Measurements from ENCODE around the gene CFP. TPM values are rescaled to one million over a fixed set of nuclear protein-coding genes. Genes with fewer than 3 reads are reported as not detected.

Gene CFP
- total and polyA plus RNA-seq, 2 of the 13 experiments (the other 11 are each of a cell fraction or from before 2014, with no cell fraction given) = 0.01 TPM; not detected in 1

GRCh38 chrX:47650164-47651042 is 20.7 kb upstream of the CFP start, which contains the start of gene ELK1 (continued):
- TF ChIP-seq RBFOX2 (IDR thresholded peaks at IDR 0.05; ENCODE audit: low read depth, low read length) = peak; percentile 83
- peak; percentile 26; the same call in 1 of the 2 replicates for TF ChIP-seq ARNT2 (CRISPR knock-in tag; IDR thresholded peaks at IDR 0.05; ENCODE audit: low read depth)
- no peak for TF ChIP-seq ZNF784 (CRISPR knock-in tag; IDR thresholded peaks at IDR 0.05; ENCODE audit: borderline replicate concordance)
- TF ChIP-seq RBM39 (IDR thresholded peaks at IDR 0.05; ENCODE audit: low read depth, low read length, poor library complexity, severe bottlenecking) = peak; percentile 45
- peak; percentile 47 for TF ChIP-seq SRSF1 (optimal IDR thresholded peaks at IDR 0.05; ENCODE audit: low read depth, low read length)
- no peak for TF ChIP-seq HNRNPL (IDR thresholded peaks at IDR 0.05; ENCODE audit: low read depth, low read length)
- 0 out of 2 replicates have a peak, but pooled peaks have one; percentile 25 for TF ChIP-seq ZNF441 (CRISPR knock-in tag; IDR thresholded peaks at IDR 0.05; ENCODE audit: borderline replicate concordance)
- TF ChIP-seq ZNF687 (CRISPR knock-in tag; IDR thresholded peaks at IDR 0.05) = peak; percentile 61
- peak; percentile 37; the same call in 1 of the 2 replicates for TF ChIP-seq PHF8 (CRISPR knock-in tag; IDR thresholded peaks at IDR 0.05)
- no peak for TF ChIP-seq NKX3-1 (CRISPR knock-in tag; IDR thresholded peaks at IDR 0.05)
- TF ChIP-seq NFYB (CRISPR knock-in tag; IDR thresholded peaks at IDR 0.05) = peak; percentile 70
- TF ChIP-seq POLR2G (IDR thresholded peaks at IDR 0.05; ENCODE audit: low read depth, low read length) = peak; percentile 65
- no peak for TF ChIP-seq CEBPG (CRISPR knock-in tag; IDR thresholded peaks at IDR 0.05)
- peak; percentile 40; the same call in 1 of the 2 replicates for TF ChIP-seq SAP130 (CRISPR knock-in tag; IDR thresholded peaks at IDR 0.05; ENCODE audit: low read depth)
- TF ChIP-seq POLR2A (IDR thresholded peaks at IDR 0.05; ENCODE audit: insufficient read depth in 1 of 2, low read depth in 2 of 2, low read length in 2 of 2) = peak in 1 of 2 experiments; percentile 44; a peak in 2 of 4 replicates
- TF ChIP-seq ZBTB33 (CRISPR knock-in tag; IDR thresholded peaks at IDR 0.05) = peak; percentile 35; the same call in 1 of the 2 replicates
- peak; percentile 63; the same call in 1 of the 2 replicates for TF ChIP-seq NFYC (CRISPR knock-in tag; IDR thresholded peaks at IDR 0.05)
- no peak for TF ChIP-seq CREB1 (IDR thresholded peaks at IDR 0.05)
- peak; percentile 31; the same call in 1 of the 2 replicates for TF ChIP-seq CREB1 (CRISPR knock-in tag; IDR thresholded peaks at IDR 0.05)

Measured in HepG2 (cell line).